Endometrial microvascular endothelial cells (primary cell): ENCODE measurements around the gene NR6A1. TPM values are rescaled to one million over a fixed set of nuclear protein-coding genes. Genes with fewer than 3 reads are reported as not detected.

Experiments used
- in situ Hi-C: cut with HindIII; loops from 2 replicates; pipeline ENCODE4 v1.10.0; 2017; ENCODE audit warnings: low sequenced_read_pairs, low pct_unique_long_range_greater_than_20kb; ENCODE audit errors: inconsistent ontology term
- total RNA-seq: library from RNA; depleted of rRNA; stranded (reverse); fragments of >200 nt; gene quantifications from one replicate; pipeline ENCODE4 v1.2.3, GENCODE V29; 2015; ENCODE audit errors: inconsistent ontology term

NR6A1 gene
- total RNA-seq, 1 donor from 2014 or later = 0.19 TPM

DNA sequence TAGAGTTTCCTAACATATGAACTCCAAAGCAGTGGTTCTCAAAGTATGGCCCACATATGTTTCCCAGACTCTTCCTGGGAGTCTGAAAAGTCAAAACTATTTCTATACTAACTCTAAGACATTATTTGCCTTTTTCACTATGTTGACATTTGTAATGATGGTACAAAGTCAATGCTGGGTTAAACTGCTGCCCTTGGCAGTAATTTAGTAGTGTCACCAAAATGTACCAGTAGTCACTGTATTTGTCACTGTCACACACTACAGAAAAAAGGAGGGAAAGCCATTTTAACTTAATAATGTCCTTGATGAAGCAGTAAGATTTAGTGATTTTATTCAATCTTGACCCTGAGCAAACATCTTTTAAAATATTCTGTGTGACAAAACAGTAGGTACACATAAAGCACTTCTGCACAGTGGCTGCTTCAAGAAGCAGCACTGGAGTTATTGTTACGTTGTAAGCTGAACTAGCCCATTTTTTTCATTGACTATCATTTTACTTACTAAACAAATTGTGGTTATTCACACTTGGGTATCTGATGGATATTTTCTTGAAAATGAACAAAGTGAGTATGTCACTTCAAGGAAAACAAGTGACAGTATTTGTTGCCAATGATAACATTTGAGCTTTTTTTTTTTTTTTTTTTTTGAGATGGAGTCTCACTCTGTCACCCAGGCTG is 90.3 kb downstream of the NR6A1 start:
- in situ Hi-C loops = no loop called here

DNA sequence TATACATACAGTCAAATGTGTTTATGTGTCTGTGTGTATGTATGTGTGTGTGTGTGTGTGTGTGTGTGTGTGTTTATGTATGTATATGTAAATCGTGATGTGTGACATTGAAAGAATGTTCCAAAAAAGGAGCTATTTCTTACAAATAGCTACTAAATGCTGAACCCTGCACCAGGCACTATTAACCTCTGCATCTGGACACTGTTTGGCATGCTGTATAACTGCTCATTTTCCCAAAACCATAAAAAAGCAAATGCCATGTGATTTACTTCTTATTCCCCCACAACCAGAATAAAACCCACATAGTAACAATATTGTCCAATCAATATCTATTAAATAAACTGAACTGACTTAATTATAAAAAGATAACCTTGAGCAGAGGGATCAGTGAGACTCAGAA is 91.1 kb downstream of the NR6A1 start:
- in situ Hi-C loops = no loop called here

- in situ Hi-C loops = no loop called here
These were observed 95.0 kb downstream of the NR6A1 start for GRCh38 chr9:124676159-124676551.

GRCh38 chr9:124675261-124676158 is 95.6 kb downstream of the NR6A1 start:
- in situ Hi-C loops = no loop called here

DNA sequence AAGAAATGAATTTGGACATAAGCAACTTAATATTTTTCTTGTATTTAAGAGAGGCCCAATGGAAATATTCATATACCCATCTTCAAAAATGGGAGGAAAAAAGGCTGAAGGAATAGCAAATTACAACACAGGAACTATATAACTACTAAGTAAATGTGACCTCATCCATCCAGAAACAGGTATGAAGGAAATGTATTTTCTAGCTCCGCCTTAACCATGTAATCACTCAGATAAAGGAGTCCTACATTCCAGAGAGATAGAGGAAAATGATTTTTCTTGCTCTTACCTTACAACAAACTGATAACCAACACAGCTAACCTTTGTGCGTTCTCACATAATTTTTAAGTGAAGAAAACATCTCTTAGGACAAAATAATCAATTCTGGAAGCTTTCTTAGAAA is 96.5 kb downstream of the NR6A1 start:
- in situ Hi-C loops = no loop called here

DNA sequence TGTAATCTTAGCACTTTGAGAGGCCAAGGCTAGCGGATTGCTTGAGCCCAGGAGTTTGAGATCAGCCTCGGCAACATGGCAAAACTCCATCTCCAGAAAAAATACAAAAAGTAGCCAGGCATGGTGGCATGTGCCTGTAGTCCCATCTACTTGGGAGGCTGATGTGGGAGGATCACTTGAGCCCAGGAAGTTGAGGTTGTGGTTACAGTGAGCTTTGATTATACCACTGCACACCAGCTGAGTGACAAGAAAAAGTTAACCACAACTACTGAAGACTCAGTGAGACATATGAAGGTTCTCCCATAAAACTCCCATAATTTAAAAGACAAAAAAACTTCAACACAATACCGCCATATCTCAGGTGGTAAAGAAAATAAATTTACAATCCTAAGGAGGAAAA is 98.0 kb downstream of the NR6A1 start:
- in situ Hi-C loops = no loop called here

DNA sequence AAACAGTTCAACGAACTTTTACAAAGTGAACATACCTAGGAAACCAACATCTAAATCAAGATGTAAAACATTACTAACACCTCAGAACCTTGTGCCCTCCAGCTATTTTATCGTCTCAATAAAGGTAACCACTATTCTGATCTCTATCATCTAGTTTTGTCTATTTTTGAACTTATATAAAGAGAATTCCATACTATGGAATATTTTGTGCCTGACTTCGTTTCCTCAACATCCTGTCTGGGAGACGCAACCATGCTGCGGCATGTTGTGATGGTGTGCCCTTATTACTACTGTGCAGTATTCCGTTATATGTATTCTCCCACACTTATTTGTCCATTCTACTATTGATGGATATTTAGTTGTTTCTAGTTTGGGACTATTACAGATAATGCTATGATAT is 99.2 kb downstream of the NR6A1 start:
- in situ Hi-C loops = no loop called here

- in situ Hi-C loops = no loop called here
These were observed 104.5 kb downstream of the NR6A1 start for GRCh38 chr9:124666642-124667041.

- in situ Hi-C loops = no loop called here
These were observed 105.6 kb downstream of the NR6A1 start for GRCh38 chr9:124665391-124666058.

DNA sequence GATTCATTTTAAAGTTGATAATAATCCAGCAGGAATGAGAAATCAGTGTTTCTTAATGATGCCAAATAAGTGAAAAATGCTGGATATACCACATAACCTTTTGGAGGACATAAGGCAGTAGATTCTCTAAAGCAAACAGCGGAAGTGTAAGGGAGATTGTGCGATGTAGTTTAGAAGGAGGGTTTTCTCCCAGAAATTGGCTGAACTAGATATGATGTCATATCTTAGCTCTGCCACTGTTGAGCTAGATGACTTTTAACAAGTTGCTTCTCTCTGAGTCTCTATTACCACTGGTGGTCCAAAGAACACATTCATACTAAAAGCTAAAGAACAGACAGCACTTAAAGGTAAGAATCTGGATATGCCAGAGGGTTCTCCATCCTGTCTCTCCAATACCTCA is 107.0 kb downstream of the NR6A1 start:
- in situ Hi-C loops = no loop called here

GRCh38 chr9:124663046-124663961 is 107.8 kb downstream of the NR6A1 start:
- in situ Hi-C loops = no loop called here

- in situ Hi-C loops = no loop called here
These were observed 108.5 kb downstream of the NR6A1 start for GRCh38 chr9:124662561-124662960.

- in situ Hi-C loops = no loop called here
These were observed 109.8 kb downstream of the NR6A1 start for GRCh38 chr9:124661271-124661670.

DNA sequence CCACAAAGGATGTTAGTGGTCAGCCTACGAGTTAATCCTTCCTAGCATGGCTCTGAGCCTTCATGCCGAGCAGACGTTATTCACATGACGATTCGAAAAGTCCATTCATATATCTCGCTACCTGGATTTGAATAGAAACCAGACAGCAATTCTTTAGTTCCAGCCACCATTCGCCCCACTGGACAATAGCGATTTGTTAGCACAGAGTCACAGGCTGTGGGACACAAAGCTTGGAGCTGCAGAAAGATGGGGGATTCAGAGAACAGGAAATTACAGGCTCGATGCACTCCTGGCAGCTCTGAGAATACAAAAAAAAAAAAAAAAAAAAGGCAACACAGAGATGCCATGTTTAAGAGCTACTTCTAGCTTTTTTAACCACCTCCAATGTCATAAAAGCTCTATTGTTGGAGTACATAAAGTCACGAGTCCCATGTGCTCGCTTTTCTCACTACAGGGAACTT is 110.7 kb downstream of the NR6A1 start:
- in situ Hi-C loops = no loop called here

- in situ Hi-C loops = no loop called here
These were observed 111.9 kb downstream of the NR6A1 start for GRCh38 chr9:124659099-124659659.

- in situ Hi-C loops = no loop called here
These were observed 112.7 kb downstream of the NR6A1 start for GRCh38 chr9:124658165-124659017.

DNA sequence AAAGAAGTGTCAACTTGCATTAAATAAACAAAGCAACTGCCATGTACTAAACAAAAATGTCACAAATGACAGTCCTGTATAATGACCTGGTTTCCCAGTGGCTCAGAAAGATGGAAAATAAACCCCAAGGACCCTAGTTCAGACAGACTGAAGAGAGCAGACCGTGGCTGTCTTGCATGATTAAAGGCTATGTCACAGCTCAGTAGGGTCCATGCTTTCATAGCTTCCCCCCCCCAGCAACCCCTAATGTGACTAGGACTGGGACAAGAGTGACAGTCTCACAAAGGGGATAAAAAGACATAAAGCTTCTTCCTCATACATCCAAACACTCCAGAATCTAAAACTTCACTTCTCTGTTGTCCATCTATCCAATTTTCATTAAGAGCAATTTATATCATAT is 113.6 kb downstream of the NR6A1 start:
- in situ Hi-C loops = no loop called here

GRCh38 chr9:124654431-124654830 is 116.7 kb downstream of the NR6A1 start:
- in situ Hi-C loops = no loop called here
